IMR-90 (cell line): Measurements from ENCODE around the gene AZIN2. TPM values are rescaled to one million over a fixed set of nuclear protein-coding genes. Genes with fewer than 3 reads are reported as not detected.

Source experiments
- ATAC-seq: fragments of 200-7000 bp; cut with Tn5 transposase; 2 replicates; pipeline ENCODE4 v1.9.1; 2020; ENCODE audit warnings: low read depth, mild to moderate bottlenecking, moderate library complexity
- BruUV-seq: library from RNA; stranded (reverse); fragments of 400-500 nt; replicated peaks from 2 replicates; lab custom pipeline; 2021; lab: Mats Ljungman, UMichigan
- CTCF ChIA-PET: fragments of 300-600 bp; formaldehyde crosslinking; extraction: SDS; loops from one replicate; lab custom pipeline; 2021; ENCODE audit warnings: antibody characterized with exemption; lab: Yijun Ruan, JAX
- POLR2A ChIA-PET: fragments of 300-600 bp; sonication (Branson Sonifier 250); formaldehyde crosslinking; loops from one replicate; lab custom pipeline; 2022; ENCODE audit warnings: antibody characterized with exemption; ENCODE audit not compliant: unreplicated experiment; lab: Charles Lee
- DNase-seq: peaks from one replicate; pipeline ENCODE4 v3.0.0; 2013
- H2AFZ ChIP-seq: replicated peaks from 2 replicates; pipeline ENCODE3; 2013; ENCODE audit warnings: low read length, mild to moderate bottlenecking; ENCODE audit not compliant: poor library complexity
- H2AK5ac ChIP-seq: 2 replicates; pipeline ENCODE4 v1.6.1; 2013; ENCODE audit warnings: low read depth, low read length, inconsistent platforms
- H2AK9ac ChIP-seq: replicated peaks from 2 replicates; pipeline ENCODE3; 2013; ENCODE audit warnings: mild to moderate bottlenecking, low read depth, low read length, moderate library complexity; ENCODE audit not compliant: poor library complexity
- H2BK120ac ChIP-seq: 2 replicates; pipeline ENCODE4 v1.6.1; 2013; ENCODE audit warnings: low read depth, low read length, inconsistent platforms
- H2BK15ac ChIP-seq: 3 replicates; pipeline ENCODE4 v1.6.1; 2013; ENCODE audit warnings: low read depth, low read length, inconsistent platforms
- H2BK20ac ChIP-seq: 2 replicates; pipeline ENCODE4 v1.6.1; 2013; ENCODE audit warnings: low read depth, mild to moderate bottlenecking, inconsistent platforms, low read length, moderate library complexity
- H2BK5ac ChIP-seq: 2 replicates; pipeline ENCODE4 v1.6.1; 2013; ENCODE audit warnings: mild to moderate bottlenecking, low read depth, low read length, inconsistent platforms; ENCODE audit not compliant: poor library complexity, severe bottlenecking
- H3K14ac ChIP-seq: replicated peaks from 2 replicates; pipeline ENCODE4 v1.6.1; 2013; ENCODE audit warnings: low read depth, low read length, inconsistent platforms
- H3K18ac ChIP-seq: 2 replicates; pipeline ENCODE4 v1.6.1; 2013; ENCODE audit warnings: low read depth, low read length, control low read depth
- H3K23ac ChIP-seq: 2 replicates; pipeline ENCODE4 v1.6.1; 2013; ENCODE audit warnings: low read depth, low read length, inconsistent platforms
- H3K27ac ChIP-seq: 2 replicates; pipeline ENCODE4 v1.5.1; 2013; ENCODE audit warnings: mild to moderate bottlenecking, control low read depth, low read length; ENCODE audit not compliant: insufficient read depth
- H3K27me3 ChIP-seq: 2 replicates; pipeline ENCODE4 v1.6.1; 2013; ENCODE audit warnings: low read length; ENCODE audit not compliant: control insufficient read depth, insufficient read depth
- H3K36me3 ChIP-seq: 2 replicates; pipeline ENCODE4 v1.6.1; 2013; ENCODE audit warnings: low read length, mixed read lengths; ENCODE audit not compliant: control insufficient read depth, insufficient read depth
- H3K4ac ChIP-seq: 2 replicates; pipeline ENCODE4 v1.6.1; 2013; ENCODE audit warnings: low read depth, low read length, inconsistent platforms
- H3K4me1 ChIP-seq: 2 replicates; pipeline ENCODE4 v1.6.1; 2013; ENCODE audit warnings: low read length, mixed read lengths; ENCODE audit not compliant: control insufficient read depth, insufficient read depth
- H3K4me2 ChIP-seq: 2 replicates; pipeline ENCODE4 v1.6.1; 2013; ENCODE audit warnings: low read depth, mild to moderate bottlenecking, control low read depth, low read length, moderate library complexity
- H3K4me3 ChIP-seq: 2 replicates; pipeline ENCODE4 v1.5.1; 2013; ENCODE audit warnings: low read depth, mild to moderate bottlenecking, control low read depth, low read length, moderate library complexity; ENCODE audit not compliant: insufficient read depth
- H3K56ac ChIP-seq: 2 replicates; pipeline ENCODE4 v1.6.1; 2013; ENCODE audit warnings: low read length, inconsistent platforms; ENCODE audit not compliant: insufficient read depth; ENCODE audit errors: extremely low read depth
- H3K79me1 ChIP-seq, 2 experiments: 2 replicates each; pipeline ENCODE4 v1.6.1; 2013; ENCODE audit warnings: low read length in 2 of 2, inconsistent platforms in 1 of 2, low read depth in 1 of 2
- H3K9ac ChIP-seq: 2 replicates; pipeline ENCODE4 v1.6.1; 2013; ENCODE audit warnings: low read depth, low read length, control low read depth
- H3K9me1 ChIP-seq: 2 replicates; pipeline ENCODE4 v1.6.1; 2013; ENCODE audit warnings: low read length, inconsistent platforms; ENCODE audit not compliant: insufficient read depth
- H3K9me3 ChIP-seq: 2 replicates; pipeline ENCODE4 v1.6.1; 2013; ENCODE audit warnings: low read length; ENCODE audit not compliant: control insufficient read depth, insufficient read depth
- H4K20me1 ChIP-seq: 2 replicates; pipeline ENCODE4 v1.6.1; 2013; ENCODE audit warnings: low read length, inconsistent platforms; ENCODE audit not compliant: insufficient read depth
- H4K5ac ChIP-seq: 2 replicates; pipeline ENCODE4 v1.6.1; 2013; ENCODE audit warnings: mild to moderate bottlenecking, low read depth, low read length, control low read depth
- H4K8ac ChIP-seq, 2 experiments: 2 replicates each; pipeline ENCODE4 v1.6.1; 2013; ENCODE audit warnings: low read depth in 2 of 2, low read length in 2 of 2, control low read depth in 1 of 2, inconsistent platforms in 1 of 2
- H4K91ac ChIP-seq: 2 replicates; pipeline ENCODE4 v1.6.1; 2013; ENCODE audit warnings: low read depth, low read length, inconsistent platforms; ENCODE audit not compliant: insufficient read depth
- BHLHE40 ChIP-seq: fragments of 150-350 bp; IDR thresholded peaks from 2 replicates; pipeline ENCODE4 v1.6.1; 2016; ENCODE audit warnings: mild to moderate bottlenecking, low read depth, low read length
- CEBPB ChIP-seq: IDR thresholded peaks from 2 replicates; pipeline ENCODE4 v1.6.1; 2012; ENCODE audit warnings: low read depth, low read length, improper control_type of control experiment
- CHD1 ChIP-seq: IDR thresholded peaks from 2 replicates; pipeline ENCODE4 v1.6.1; 2012; ENCODE audit warnings: low read depth, low read length, improper control_type of control experiment
- FOS ChIP-seq: fragments of 150-350 bp; IDR thresholded peaks from 2 replicates; pipeline ENCODE4 v1.6.1; 2016; ENCODE audit warnings: low read depth, low read length
- MAFK ChIP-seq: IDR thresholded peaks from 2 replicates; pipeline ENCODE4 v1.6.1; 2012; ENCODE audit warnings: low read depth, low read length, improper control_type of control experiment
- MAZ ChIP-seq: IDR thresholded peaks from 2 replicates; pipeline ENCODE4 v1.6.1; 2012; ENCODE audit warnings: low read depth, mild to moderate bottlenecking, low read length, improper control_type of control experiment, moderate library complexity, borderline replicate concordance
- MXI1 ChIP-seq: IDR thresholded peaks from 2 replicates; pipeline ENCODE4 v1.6.1; 2012; ENCODE audit warnings: low read depth, mild to moderate bottlenecking, low read length, moderate library complexity, borderline replicate concordance
- NFE2L2 ChIP-seq: fragments of 150-350 bp; IDR thresholded peaks from 2 replicates; pipeline ENCODE4 v1.6.1; 2016; ENCODE audit warnings: low read depth, mild to moderate bottlenecking, low read length
- POLR2A ChIP-seq: IDR thresholded peaks from 2 replicates; pipeline ENCODE4 v1.6.1; 2012; ENCODE audit warnings: mild to moderate bottlenecking, low read depth, low read length
- RAD21 ChIP-seq: IDR thresholded peaks from 2 replicates; pipeline ENCODE4 v1.6.1; 2012; ENCODE audit warnings: low read length, improper control_type of control experiment
- RCOR1 ChIP-seq: IDR thresholded peaks from 2 replicates; pipeline ENCODE4 v1.6.1; 2012; ENCODE audit warnings: mild to moderate bottlenecking, low read length, improper control_type of control experiment; ENCODE audit not compliant: insufficient replicate concordance
- RFX5 ChIP-seq: IDR thresholded peaks from 2 replicates; pipeline ENCODE4 v1.8.0; 2012; ENCODE audit warnings: low read depth, mild to moderate bottlenecking, low read length, moderate library complexity
- SMC3 ChIP-seq: fragments of 150-350 bp; IDR thresholded peaks from 2 replicates; pipeline ENCODE4 v1.6.1; 2016; ENCODE audit warnings: low read depth, mild to moderate bottlenecking, antibody characterized with exemption, low read length, moderate library complexity
- USF2 ChIP-seq: fragments of 150-350 bp; IDR thresholded peaks from 2 replicates; pipeline ENCODE4 v1.6.1; 2017; ENCODE audit warnings: mild to moderate bottlenecking, antibody characterized with exemption, low read length, low read depth
- WGBS, 2 experiments: methylation state at CpG; one replicate each; pipeline versions ENCODE4 v1.1.5 to v1.1.7; 2013; ENCODE audit warnings: missing lambda C conversion rate in 2 of 2; ENCODE audit not compliant: insufficient read length in 1 of 2; ENCODE audit errors: extremely low coverage in 2 of 2; 5-methylcytosine and 5-hydroxymethylcytosine counted together
- dilution Hi-C: fragments of 300-500 bp; cut with HindIII; formaldehyde crosslinking; loops from one replicate; pipeline ENCODE4 v1.14.3; 2018; ENCODE audit warnings: low sequenced_read_pairs; ENCODE audit not compliant: unreplicated experiment
- in situ Hi-C: fragments of 300-500 bp; cut with MboI; formaldehyde crosslinking; loops from 3 replicates; pipeline ENCODE4 v1.14.3; 2019; ENCODE audit warnings: low sequenced_read_pairs, inconsistent platforms, mixed read lengths
- intact Hi-C: fragments of 100-400 bp; cut with micrococcal nuclease; formaldehyde crosslinking; loops from 2 replicates; pipeline ENCODE4 v1.10.0; 2022
- polyA plus RNA-seq, 3 experiments: library from polyadenylated mRNA; depleted of rRNA; stranded (reverse); fragments of >200 nt; gene quantifications; 2 replicates each; pipeline ENCODE4 v1.2.3, GENCODE V29; 2012; ENCODE audit warnings: low replicate concordance in 1 of 3
- total RNA-seq: library from RNA; depleted of rRNA; stranded (reverse); fragments of >200 nt; gene quantifications from 2 replicates; pipeline ENCODE4 v1.2.3, GENCODE V29; 2012
- TF ChIP-seq, protein P1 (sequence below): fragments of 150-350 bp; IDR thresholded peaks from 2 replicates; pipeline ENCODE4 v1.6.1; 2016; ENCODE audit warnings: low read depth, mild to moderate bottlenecking, low read length, moderate library complexity, borderline replicate concordance
- TF ChIP-seq, protein P2 (sequence below): conservative IDR thresholded peaks from 2 replicates; pipeline ENCODE4 v1.5.1; 2012; ENCODE audit warnings: mild to moderate bottlenecking, low read depth, low read length, improper control_type of control experiment

AZIN2 gene
- total and polyA plus RNA-seq, 2 of the 4 experiments (the other 2 are of a cell fraction): 4.7 to 8.9 TPM

GRCh38 chr1:33147997-33148314 lies 67.0 kb downstream of the AZIN2 start:
- Histone ChIP-seq H2AK9ac (no peak overlapping the region), H3K9ac (no peak overlapping the region), H3K4ac (no peak overlapping the region), H3K56ac (no peak overlapping the region), H3K79me1 (peaks cover 0 to 18% of the 10 kb centered on the region in 2 experiments; a peak in 3 of 4 replicates), H3K14ac (no peak overlapping the region), H2BK120ac (peak overlapping the region; percentile 39; the same call in 1 of the 2 replicates), H3K27ac (no peak overlapping the region), H4K8ac (no peak overlapping the region), H4K20me1 (no peaks in the 10 kb centered on the region), H3K4me1 (peaks cover 14% of the 10 kb centered on the region), H4K5ac (no peak overlapping the region), H3K23ac (no peak overlapping the region), H2BK15ac (no peak overlapping the region), H3K27me3 (no peaks in the 10 kb centered on the region), H3K18ac (no peak overlapping the region), H3K9me1 (peaks cover 28% of the 10 kb centered on the region), H2BK20ac (no peak overlapping the region), H2AK5ac (no peak overlapping the region), H3K4me2 (no peak overlapping the region), H2AFZ (no peak overlapping the region), H4K91ac (no peak overlapping the region), H3K9me3 (no peaks in the 10 kb centered on the region), H2BK5ac (no peak overlapping the region), H3K36me3 (peaks cover 27% of the 10 kb centered on the region), H3K4me3 (no peak overlapping the region)
- CTCF ChIA-PET: interaction anchor here (0.6 to 1.2 kb wide), 4 partner anchors 10 to 21 kb away, joined by 3 to 5 read pairs (median 3); no protein-coding TSS in a partner anchor
- peak; percentile 59 for DNase-seq
- dilution Hi-C loops: no loop called here
- no CpG with 5 or more reads among the region's 3 CpGs for WGBS, 2 experiments
- no peak for ATAC-seq
- TF ChIP-seq NFE2L2 (no peak), USF2 (no peak), POLR2A (no peak), SMC3 (peak; percentile 42), BHLHE40 (no peak), FOS (no peak), CEBPB (no peak), RCOR1 (no peak), RAD21 (peak; percentile 57), MXI1 (no peak), MAFK (no peak), RFX5 (no peak), MAZ (no peak), CHD1 (no peak)
- TF ChIP-seq, protein P1, sequence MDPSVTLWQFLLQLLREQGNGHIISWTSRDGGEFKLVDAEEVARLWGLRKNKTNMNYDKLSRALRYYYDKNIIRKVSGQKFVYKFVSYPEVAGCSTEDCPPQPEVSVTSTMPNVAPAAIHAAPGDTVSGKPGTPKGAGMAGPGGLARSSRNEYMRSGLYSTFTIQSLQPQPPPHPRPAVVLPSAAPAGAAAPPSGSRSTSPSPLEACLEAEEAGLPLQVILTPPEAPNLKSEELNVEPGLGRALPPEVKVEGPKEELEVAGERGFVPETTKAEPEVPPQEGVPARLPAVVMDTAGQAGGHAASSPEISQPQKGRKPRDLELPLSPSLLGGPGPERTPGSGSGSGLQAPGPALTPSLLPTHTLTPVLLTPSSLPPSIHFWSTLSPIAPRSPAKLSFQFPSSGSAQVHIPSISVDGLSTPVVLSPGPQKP: no peak
- TF ChIP-seq, protein P2, sequence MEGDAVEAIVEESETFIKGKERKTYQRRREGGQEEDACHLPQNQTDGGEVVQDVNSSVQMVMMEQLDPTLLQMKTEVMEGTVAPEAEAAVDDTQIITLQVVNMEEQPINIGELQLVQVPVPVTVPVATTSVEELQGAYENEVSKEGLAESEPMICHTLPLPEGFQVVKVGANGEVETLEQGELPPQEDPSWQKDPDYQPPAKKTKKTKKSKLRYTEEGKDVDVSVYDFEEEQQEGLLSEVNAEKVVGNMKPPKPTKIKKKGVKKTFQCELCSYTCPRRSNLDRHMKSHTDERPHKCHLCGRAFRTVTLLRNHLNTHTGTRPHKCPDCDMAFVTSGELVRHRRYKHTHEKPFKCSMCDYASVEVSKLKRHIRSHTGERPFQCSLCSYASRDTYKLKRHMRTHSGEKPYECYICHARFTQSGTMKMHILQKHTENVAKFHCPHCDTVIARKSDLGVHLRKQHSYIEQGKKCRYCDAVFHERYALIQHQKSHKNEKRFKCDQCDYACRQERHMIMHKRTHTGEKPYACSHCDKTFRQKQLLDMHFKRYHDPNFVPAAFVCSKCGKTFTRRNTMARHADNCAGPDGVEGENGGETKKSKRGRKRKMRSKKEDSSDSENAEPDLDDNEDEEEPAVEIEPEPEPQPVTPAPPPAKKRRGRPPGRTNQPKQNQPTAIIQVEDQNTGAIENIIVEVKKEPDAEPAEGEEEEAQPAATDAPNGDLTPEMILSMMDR: peak; percentile 58
- no TSS peak for BruUV-seq
- intact Hi-C loops: no loop called here
- POLR2A ChIA-PET: interaction anchor here (0.6 kb wide), 1 partner anchor 63 kb away, joined by 3 read pairs; no protein-coding TSS in a partner anchor
- in situ Hi-C loops: no loop called here
